HCT116 (cell line): ENCODE data around the gene PLA2G2D. TPM values are rescaled to one million over a fixed set of nuclear protein-coding genes. Genes with fewer than 3 reads are reported as not detected.

Source experiments
- ATAC-seq: fragments of 200-7000 bp; cut with Tn5 transposase; 2 replicates; pipeline ENCODE4 v1.9.1; 2020; ENCODE audit warnings: mild to moderate bottlenecking, moderate library complexity
- BruUV-seq: library from RNA; stranded (reverse); fragments of 400-500 nt; replicated peaks from 2 replicates; lab custom pipeline; 2021; lab: Mats Ljungman, UMichigan
- CTCF ChIA-PET: fragments of 300-600 bp; sonication (Branson Sonifier 250); formaldehyde crosslinking; loops from one replicate; lab custom pipeline; 2021; ENCODE audit warnings: antibody characterized with exemption; lab: Charles Lee
- POLR2A ChIA-PET: fragments of 300-600, 350-600 bp; sonication (Branson Sonifier 250); formaldehyde crosslinking; loops from one replicate; lab custom pipeline; 2021; ENCODE audit warnings: antibody characterized with exemption; lab: Charles Lee
- RAD21 ChIA-PET, 2 experiments: fragments of 300-600 bp; sonication (Branson Sonifier 250); formaldehyde crosslinking; loops; one replicate each; lab custom pipeline; 2023; ENCODE audit warnings: low total read pairs in 2 of 2; ENCODE audit not compliant: uncharacterized antibody in 2 of 2, unreplicated experiment in 2 of 2, low non-redundant PET in 1 of 2; lab: Charles Lee
- DNase-seq: peaks from one replicate; pipeline ENCODE4 v3.0.0-alpha.2; 2010; ENCODE audit warnings: low read depth, low spot score
- H2AFZ ChIP-seq: fragments of 200-600 bp; shearing (Covaris generic), sonication (generic); 2 replicates; pipeline ENCODE4 v1.6.1; 2017; ENCODE audit warnings: low read depth, mixed run types, mixed read lengths, antibody characterized with exemption, low read length; ENCODE audit not compliant: poor library complexity, severe bottlenecking
- H3K27ac ChIP-seq: 2 replicates; pipeline ENCODE4 v1.5.1; 2012; ENCODE audit warnings: low read depth, low read length
- H3K27me3 ChIP-seq: fragments of 200-600 bp; sonication (generic); 2 replicates; pipeline ENCODE4 v1.6.1; 2016; ENCODE audit warnings: mixed run types, low read length, mixed read lengths; ENCODE audit not compliant: insufficient read depth
- H3K36me3 ChIP-seq, 2 experiments: fragments of 200-500 bp in 1 of 2; fragments of 200-600 bp in 1 of 2; sonication (Bioruptor generic) in 1 of 2; sonication (generic) in 1 of 2; 2 replicates each; pipeline versions ENCODE4 v1.5.1 to v1.6.1; 2014 to 2016; ENCODE audit warnings: low read length in 2 of 2, inconsistent platforms in 1 of 2, mixed read lengths in 1 of 2, mixed run types in 1 of 2; ENCODE audit not compliant: insufficient read depth in 2 of 2, control insufficient read depth in 1 of 2
- H3K4me1 ChIP-seq, 2 experiments: fragments of 200-600 bp in 1 of 2; sonication (generic) in 1 of 2; 2 replicates each; pipeline versions ENCODE4 v1.5.1 to v1.6.1; 2012 to 2017; ENCODE audit warnings: low read length in 2 of 2, inconsistent platforms in 1 of 2, mild to moderate bottlenecking in 1 of 2, mixed read lengths in 1 of 2, mixed run types in 1 of 2, moderate library complexity in 1 of 2; ENCODE audit not compliant: insufficient read depth in 2 of 2, control insufficient read depth in 1 of 2
- H3K4me2 ChIP-seq: fragments of 200-600 bp; sonication (generic); 2 replicates; pipeline ENCODE4 v1.6.1; 2017; ENCODE audit warnings: mixed run types, low read length, mixed read lengths
- H3K4me3 ChIP-seq, 2 experiments: fragments of 200-600 bp in 1 of 2; sonication (generic) in 1 of 2; replicated peaks in 1 of 2; 2 replicates each; pipeline ENCODE4 v1.5.1; 2011 to 2016; ENCODE audit warnings: low read length in 2 of 2, control low read depth in 1 of 2, low read depth in 1 of 2, mild to moderate bottlenecking in 1 of 2, mixed read lengths in 1 of 2, mixed run types in 1 of 2
- H3K79me2 ChIP-seq: fragments of 200-600 bp; sonication (generic); 2 replicates; pipeline ENCODE4 v1.6.1; 2017; ENCODE audit warnings: mild to moderate bottlenecking, mixed run types, low read length, moderate library complexity, mixed read lengths; ENCODE audit not compliant: insufficient read depth
- H3K9ac ChIP-seq: fragments of 200-600 bp; sonication (generic); 2 replicates; pipeline ENCODE4 v1.6.1; 2016; ENCODE audit warnings: low read length, mixed read lengths
- H3K9me2 ChIP-seq: fragments of 200-600 bp; sonication (generic), shearing (Covaris generic); 2 replicates; pipeline ENCODE4 v1.6.1; 2017; ENCODE audit warnings: mixed run types, mild to moderate bottlenecking, moderate library complexity; ENCODE audit not compliant: insufficient read depth
- H3K9me3 ChIP-seq, 2 experiments: fragments of 200-500 bp in 1 of 2; fragments of 200-600 bp in 1 of 2; sonication (Bioruptor generic) in 1 of 2; sonication (generic) in 1 of 2; 2 replicates each; pipeline ENCODE4 v1.6.1; 2014 to 2017; ENCODE audit warnings: low read length in 2 of 2, mixed read lengths in 2 of 2, inconsistent platforms in 1 of 2, low read depth in 1 of 2, mild to moderate bottlenecking in 1 of 2, mixed run types in 1 of 2, moderate library complexity in 1 of 2; ENCODE audit not compliant: control insufficient read depth in 1 of 2, insufficient read depth in 1 of 2
- H4K20me1 ChIP-seq: fragments of 200-600 bp; sonication (generic), shearing (Covaris generic); 2 replicates; pipeline ENCODE4 v1.6.1; 2017; ENCODE audit warnings: mixed run types, mild to moderate bottlenecking, moderate library complexity; ENCODE audit not compliant: insufficient read depth
- CBX3 ChIP-seq: IDR thresholded peaks from 2 replicates; pipeline ENCODE4 v1.6.1; 2012; ENCODE audit warnings: low read depth
- CTCF ChIP-seq, 3 experiments: fragments of 200-600 bp in 1 of 3; sonication (generic) in 1 of 3; IDR thresholded peaks in 2 of 3; conservative IDR thresholded peaks in 1 of 3; 2 replicates each; pipeline ENCODE4 v1.5.1; 2012 to 2017; ENCODE audit warnings: low read depth in 2 of 3, low read length in 2 of 3, antibody characterized with exemption in 1 of 3, borderline replicate concordance in 1 of 3, control low read depth in 1 of 3, mild to moderate bottlenecking in 1 of 3, mixed read lengths in 1 of 3, mixed run types in 1 of 3, moderate library complexity in 1 of 3; ENCODE audit not compliant: insufficient read depth in 1 of 3
- POLR2AphosphoS5 ChIP-seq: IDR thresholded peaks from 2 replicates; pipeline ENCODE4 v1.6.1; 2011; ENCODE audit warnings: mild to moderate bottlenecking, low read depth, low read length, moderate library complexity
- RAD21 ChIP-seq: IDR thresholded peaks from 2 replicates; pipeline ENCODE4 v1.6.1; 2012; ENCODE audit warnings: low read depth, mild to moderate bottlenecking
- SP1 ChIP-seq: IDR thresholded peaks from 2 replicates; pipeline ENCODE4 v1.6.1; 2012; ENCODE audit warnings: low read depth
- TCF7L2 ChIP-seq: IDR thresholded peaks from 2 replicates; pipeline ENCODE4 v1.7.0; 2011; ENCODE audit warnings: borderline replicate concordance, inconsistent platforms; ENCODE audit not compliant: insufficient read depth, insufficient read length; ENCODE audit errors: extremely low read depth
- YY1 ChIP-seq: IDR thresholded peaks from 2 replicates; pipeline ENCODE4 v1.6.1; 2011; ENCODE audit warnings: low read length, low read depth, moderate library complexity, mild to moderate bottlenecking; ENCODE audit not compliant: insufficient replicate concordance; ENCODE audit errors: extremely low read depth
- ZNF274 ChIP-seq: fragments of 200-500 bp; sonication (Bioruptor generic); IDR thresholded peaks from 2 replicates; pipeline ENCODE4 v1.6.1; 2014; ENCODE audit warnings: mild to moderate bottlenecking, low read depth, low read length, inconsistent platforms
- intact Hi-C: fragments of 100-400 bp; cut with micrococcal nuclease; formaldehyde crosslinking; loops from 2 replicates; pipeline ENCODE4 v1.10.0; 2022
- total RNA-seq: library from RNA; stranded (reverse); gene quantifications from one replicate; pipeline ENCODE4 v1.2.1, GENCODE V29; 2021; ENCODE audit not compliant: unreplicated experiment

The PLA2G2D gene
- total RNA-seq, 1 experiment from 2014 or later, result not detected

- Histone ChIP-seq H3K4me1 (no peaks in the 10 kb centered on the region), H3K36me3 (no peaks in the 10 kb centered on the region), H3K9me2 (no peaks in the 10 kb centered on the region), H4K20me1 (no peaks in the 10 kb centered on the region), H3K9ac (no peak overlapping the region), H3K4me2 (no peak overlapping the region), H3K4me3 (no peak overlapping the region)
- DNase-seq (no peak), ATAC-seq (no peak)
- intact Hi-C loops, result loop anchor here (1.0 to 5.0 kb wide), 2 partner anchors 31 to 328 kb away; no protein-coding TSS in a partner anchor
- ChIA-PET CTCF (interaction anchor here (1.1 kb wide), 1 partner anchor 29 kb away, joined by 3 read pairs; no protein-coding TSS in a partner anchor), RAD21 (interaction anchor here in 1 of 2 experiments (0.5 kb wide), 1 partner anchor 64 kb away, joined by 3 read pairs; no protein-coding TSS in a partner anchor), POLR2A (no interaction called here)
- TF ChIP-seq ZNF274 (no peak), TCF7L2 (no peak), POLR2AphosphoS5 (no peak), CTCF (IDR thresholded peaks at IDR 0.05 in 2 of 3, conservative IDR thresholded peaks at IDR 0.05 in 1 of 3; ENCODE audit: borderline replicate concordance in 1 of 3, insufficient read depth in 1 of 3, low read depth in 2 of 3, low read length in 2 of 3) (no peak), RAD21 (no peak), CBX3 (no peak), YY1 (no peak), SP1 (no peak)
- TF ChIP-seq, all 23 proteins: peak for 0
- peaks cover 1 to 11% of the 10 kb centered on the region in 2 experiments; a peak in 2 of 4 replicates for H3K9me3 ChIP-seq
- H2AFZ ChIP-seq, result no peak overlapping the region
- H3K27ac ChIP-seq, result no peak overlapping the region
- BruUV-seq, result no TSS peak
- no peaks in the 10 kb centered on the region for H3K79me2 ChIP-seq
- H3K27me3 ChIP-seq, result no peaks in the 10 kb centered on the region
Observed at GRCh38 chr1:20164694-20165202, 45.4 kb upstream of the PLA2G2D start.
